ENCODE measurements around the gene CSNK2A2.
A peak's percentile ranks its signal among the peaks of the same experiment; 100 is the strongest.

Gene CSNK2A2

DNA sequence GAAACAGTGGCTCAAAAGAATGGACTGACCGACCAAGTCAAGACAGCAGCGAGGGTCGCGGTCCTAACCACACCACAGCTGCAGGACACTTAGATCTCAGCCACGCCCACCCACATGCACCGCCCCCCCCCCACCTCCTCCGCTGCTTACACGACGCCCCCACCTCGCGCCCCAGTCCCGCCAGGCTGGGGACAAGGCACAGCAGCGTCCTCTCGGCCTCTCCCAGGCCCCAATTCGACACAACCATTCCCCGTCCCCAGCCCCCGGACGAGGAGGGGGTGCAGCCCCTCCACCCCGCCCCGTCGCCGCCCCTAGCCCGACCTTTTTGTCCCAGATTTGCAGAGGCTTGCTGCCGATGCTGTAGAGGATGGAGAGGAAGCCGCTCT lies 69.2 kb downstream of the CSNK2A2 start:
- TF ChIP-seq CTCF (IDR thresholded peaks at IDR 0.05; ENCODE audit: control insufficient read depth, insufficient read depth, low read depth, low read length, missing control alignments), result no peak
- H3K4me3 ChIP-seq (ENCODE audit: control insufficient read depth, low read depth, low read length), result peak overlapping the region; percentile 83
- DNase-seq (ENCODE audit: low read depth), result no peak

DNA sequence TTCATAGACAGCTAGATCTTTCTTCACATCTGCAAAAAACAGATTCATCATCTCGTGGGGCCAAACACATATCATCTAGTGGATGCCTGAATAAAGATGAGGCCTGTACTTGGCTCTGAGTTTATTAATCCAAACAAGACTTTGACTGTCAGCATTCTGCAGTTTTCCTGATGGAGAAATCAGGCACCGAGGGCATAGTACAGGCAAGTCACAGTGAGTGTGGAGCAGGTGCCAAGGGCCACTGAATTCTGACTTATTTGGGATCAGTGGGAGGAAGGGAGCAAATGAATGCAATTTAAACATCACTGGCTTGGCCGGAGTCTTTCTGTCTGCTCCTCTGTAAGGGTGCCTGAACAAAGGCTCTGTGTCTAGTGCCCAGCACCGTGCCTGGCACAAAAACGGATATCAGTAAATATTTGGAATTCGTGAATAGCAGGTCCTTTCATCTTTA lies 69.7 kb downstream of the CSNK2A2 start:
- no peak for DNase-seq (ENCODE audit: low read depth)
- peak overlapping the region; percentile 83 for H3K4me3 ChIP-seq (ENCODE audit: control insufficient read depth, low read depth, low read length)
- no peak for TF ChIP-seq CTCF (IDR thresholded peaks at IDR 0.05; ENCODE audit: control insufficient read depth, insufficient read depth, low read depth, low read length, missing control alignments)

- DNase-seq (ENCODE audit: low read depth), result no peak
- H3K4me3 ChIP-seq (ENCODE audit: control insufficient read depth, low read depth, low read length), result peak overlapping the region; percentile 83
- peak; percentile 29 for TF ChIP-seq CTCF (IDR thresholded peaks at IDR 0.05; ENCODE audit: control insufficient read depth, insufficient read depth, low read depth, low read length, missing control alignments)
Measured at GRCh38 chr16:58127634-58128033, 70.3 kb downstream of the CSNK2A2 start.

DNA sequence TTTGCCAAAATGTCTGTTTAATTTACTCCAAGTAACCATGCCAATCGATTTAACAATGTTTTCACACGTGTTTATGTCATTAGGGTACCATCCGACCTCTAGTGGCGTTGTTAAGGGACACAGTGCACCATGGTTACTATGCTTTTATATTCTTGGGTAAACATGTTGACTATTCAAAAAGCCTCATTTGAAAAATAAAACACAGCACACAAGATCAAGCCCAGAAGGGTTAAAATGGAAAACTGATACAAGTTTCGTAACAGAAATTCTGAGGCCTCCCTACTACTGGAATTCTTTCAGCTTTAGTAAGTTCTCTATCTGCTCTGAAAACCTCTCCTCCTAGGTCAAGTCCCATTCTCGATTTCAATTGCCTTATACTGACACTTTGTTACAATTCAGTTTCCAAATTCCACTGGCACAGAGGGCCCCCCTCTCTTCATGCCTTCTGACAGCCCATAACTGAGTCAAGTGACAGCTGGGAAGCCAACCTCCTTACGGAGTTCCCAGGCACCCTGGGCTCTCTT lies 70.8 kb downstream of the CSNK2A2 start:
- peak; percentile 33 for TF ChIP-seq CTCF (IDR thresholded peaks at IDR 0.05; ENCODE audit: control insufficient read depth, insufficient read depth, low read depth, low read length, missing control alignments)
- DNase-seq (ENCODE audit: low read depth), result peak; percentile 14
- H3K4me3 ChIP-seq (ENCODE audit: control insufficient read depth, low read depth, low read length), result peak overlapping the region; percentile 15

GRCh38 chr16:58126451-58126961 lies 71.4 kb downstream of the CSNK2A2 start:
- DNase-seq (ENCODE audit: low read depth), result no peak
- peak overlapping the region; percentile 8 for H3K4me3 ChIP-seq (ENCODE audit: control insufficient read depth, low read depth, low read length)
- TF ChIP-seq CTCF (IDR thresholded peaks at IDR 0.05; ENCODE audit: control insufficient read depth, insufficient read depth, low read depth, low read length, missing control alignments), result no peak

DNA sequence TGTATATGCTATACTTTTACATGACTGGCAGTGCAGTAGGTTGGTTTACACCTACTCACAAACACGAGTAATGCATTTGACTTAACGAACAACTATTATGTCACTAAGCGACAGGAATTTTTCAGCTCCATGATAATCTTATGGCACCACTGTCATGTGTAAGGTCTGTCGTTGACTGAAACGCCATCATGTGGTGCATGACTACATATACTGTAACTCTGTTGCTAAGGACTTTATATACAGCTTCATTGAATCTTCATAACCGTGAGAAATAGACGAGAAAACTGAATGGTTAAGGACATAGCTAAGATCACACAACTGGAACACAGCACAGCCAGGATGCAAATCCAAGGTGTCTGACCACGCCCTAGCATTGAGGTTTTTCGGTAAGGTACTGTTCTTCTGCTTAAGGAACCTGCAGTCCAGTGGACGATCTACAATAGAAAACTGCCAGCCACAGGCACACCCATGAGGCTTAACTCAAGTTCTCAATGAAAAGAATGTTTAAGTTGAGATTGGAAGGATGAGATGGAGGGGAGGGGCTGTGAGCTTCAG lies 72.0 kb downstream of the CSNK2A2 start:
- no peak overlapping the region for H3K4me3 ChIP-seq (ENCODE audit: control insufficient read depth, low read depth, low read length)
- DNase-seq (ENCODE audit: low read depth), result no peak
- no peak for TF ChIP-seq CTCF (IDR thresholded peaks at IDR 0.05; ENCODE audit: control insufficient read depth, insufficient read depth, low read depth, low read length, missing control alignments)
